ENCODE measurements around the gene ANKS1B.
A peak's percentile ranks its signal among the peaks of the same experiment; 100 is the strongest.

ANKS1B gene

GRCh38 chr12:98788396-98788795 lies 1196.3 kb downstream of the ANKS1B start:
- DNase-seq: no peak

- no peak for DNase-seq
Measured at GRCh38 chr12:98786653-98787052, 1198.1 kb downstream of the ANKS1B start.

- DNase-seq: no peak
Measured at GRCh38 chr12:98783420-98783819, 1201.3 kb downstream of the ANKS1B start.

- DNase-seq: peak; percentile 5
Measured at GRCh38 chr12:98780261-98780660, 1204.5 kb downstream of the ANKS1B start.

GRCh38 chr12:98772818-98773217 lies 1211.9 kb downstream of the ANKS1B start:
- no peak for DNase-seq

- DNase-seq: no peak
Measured at GRCh38 chr12:98771811-98772752, 1212.7 kb downstream of the ANKS1B start.

GRCh38 chr12:98770230-98770629 lies 1214.5 kb downstream of the ANKS1B start:
- DNase-seq: no peak

GRCh38 chr12:98769068-98769467 lies 1215.7 kb downstream of the ANKS1B start:
- DNase-seq: no peak

GRCh38 chr12:98767248-98767647 lies 1217.5 kb downstream of the ANKS1B start:
- no peak for DNase-seq

- DNase-seq: no peak
Measured at GRCh38 chr12:98763656-98764055, 1221.1 kb downstream of the ANKS1B start.

GRCh38 chr12:98758331-98758730 lies 1226.4 kb downstream of the ANKS1B start:
- peak; percentile 23 for DNase-seq

GRCh38 chr12:98757455-98757854 lies 1227.3 kb downstream of the ANKS1B start:
- no peak for DNase-seq

- peak; percentile 78 for DNase-seq
Measured at GRCh38 chr12:98755855-98756254, 1228.9 kb downstream of the ANKS1B start.

GRCh38 chr12:98754095-98754494 lies 1230.6 kb downstream of the ANKS1B start:
- peak; percentile 58 for DNase-seq

GRCh38 chr12:98752726-98753125 lies 1232.0 kb downstream of the ANKS1B start:
- peak; percentile 75 for DNase-seq

- no peak for DNase-seq
Measured at GRCh38 chr12:98751580-98752115, 1233.1 kb downstream of the ANKS1B start.

- DNase-seq: peak; percentile 61
Measured at GRCh38 chr12:98750511-98750910, 1234.2 kb downstream of the ANKS1B start.

GRCh38 chr12:98748463-98748862 lies 1236.3 kb downstream of the ANKS1B start:
- no peak for DNase-seq

- DNase-seq: no peak
Measured at GRCh38 chr12:98745578-98746391, 1239.0 kb downstream of the ANKS1B start.

- DNase-seq: no peak
Measured at GRCh38 chr12:98744680-98745079, 1240.1 kb downstream of the ANKS1B start.

GRCh38 chr12:98743362-98743953 lies 1241.3 kb downstream of the ANKS1B start:
- no peak for DNase-seq

GRCh38 chr12:98741556-98742265 lies 1243.0 kb downstream of the ANKS1B start:
- peak; percentile 25 for DNase-seq

Data from fibroblast of skin of right quadriceps (primary cell).